H1 (cell line): ENCODE measurements around the gene PLXNA3. TPM values are rescaled to one million over a fixed set of nuclear protein-coding genes. Genes with fewer than 3 reads are reported as not detected.

Experiments used
- CTCF ChIA-PET: fragments of 300-600 bp; sonication (Branson Sonifier 250); formaldehyde crosslinking; loops from one replicate; lab custom pipeline; 2021; ENCODE audit not compliant: partially characterized antibody; lab: Charles Lee
- POLR2A ChIA-PET: fragments of 300-600 bp; sonication (Branson Sonifier 250); formaldehyde crosslinking; loops from one replicate; lab custom pipeline; 2021; ENCODE audit warnings: inconsistent platforms; ENCODE audit not compliant: partially characterized antibody; lab: Charles Lee
- DNase-seq, 2 experiments: peaks; one replicate each; pipeline versions ENCODE4 v3.0.0 to v3.0.0-alpha.2; 2010 to 2022; ENCODE audit warnings: low spot score in 2 of 2, low read depth in 1 of 2, mixed read lengths in 1 of 2
- FAIRE-seq: peaks from 2 replicates; lab custom pipeline; 2011; peaks lifted over from hg19 to GRCh38; lab: Jason Lieb, UNC
- H2AFZ ChIP-seq: 2 replicates; pipeline ENCODE4 v1.8.1; 2012; ENCODE audit warnings: low read length, inconsistent platforms
- H2AK5ac ChIP-seq: 2 replicates; pipeline ENCODE4 v1.6.1; 2013; ENCODE audit warnings: low read depth, low read length
- H2BK120ac ChIP-seq: replicated peaks from 2 replicates; pipeline ENCODE3; 2013; ENCODE audit warnings: low read depth, low read length, inconsistent platforms
- H2BK12ac ChIP-seq: 2 replicates; pipeline ENCODE4 v1.6.1; 2013; ENCODE audit warnings: low read depth, low read length
- H2BK15ac ChIP-seq: 2 replicates; pipeline ENCODE4 v1.6.1; 2013; ENCODE audit warnings: low read length
- H2BK20ac ChIP-seq: 2 replicates; pipeline ENCODE4 v1.6.1; 2013; ENCODE audit warnings: low read length
- H2BK5ac ChIP-seq: 2 replicates; pipeline ENCODE4 v1.6.1; 2013; ENCODE audit warnings: low read depth, low read length
- H3K14ac ChIP-seq: 2 replicates; pipeline ENCODE4 v1.6.1; 2013; ENCODE audit warnings: inconsistent platforms; ENCODE audit not compliant: insufficient read length
- H3K18ac ChIP-seq: 2 replicates; pipeline ENCODE4 v1.6.1; 2013; ENCODE audit warnings: low read length; ENCODE audit errors: extremely low read depth
- H3K23ac ChIP-seq: 2 replicates; pipeline ENCODE4 v1.6.1; 2013; ENCODE audit warnings: inconsistent platforms; ENCODE audit not compliant: insufficient read length
- H3K23me2 ChIP-seq: 2 replicates; pipeline ENCODE4 v1.6.1; 2013; ENCODE audit warnings: low read depth, low read length
- H3K27ac ChIP-seq: 2 replicates; pipeline ENCODE4 v1.6.1; 2011; ENCODE audit warnings: low read depth, low read length, inconsistent platforms
- H3K27me3 ChIP-seq, 4 experiments: replicated peaks in 1 of 4; 1 replicate in 1 of 4; 2 replicates in 3 of 4; pipeline versions ENCODE4 v1.6.1 to v1.8.1; 2011 to 2013; ENCODE audit warnings: low read length in 3 of 4, mild to moderate bottlenecking in 3 of 4, inconsistent platforms in 2 of 4, mixed read lengths in 2 of 4, moderate library complexity in 1 of 4; ENCODE audit not compliant: control insufficient read depth in 3 of 4, insufficient read depth in 3 of 4; ENCODE audit errors: extremely low read depth in 1 of 4
- H3K36me3 ChIP-seq, 4 experiments: 2 replicates each; pipeline versions ENCODE4 v1.6.1 to v1.8.1; 2011 to 2013; ENCODE audit warnings: mild to moderate bottlenecking in 4 of 4, low read length in 3 of 4, moderate library complexity in 2 of 4, control low read depth in 1 of 4, inconsistent platforms in 1 of 4; ENCODE audit not compliant: insufficient read depth in 4 of 4, control insufficient read depth in 2 of 4
- H3K4ac ChIP-seq: replicated peaks from 2 replicates; pipeline ENCODE3; 2013; ENCODE audit warnings: low read length, low read depth, mixed read lengths, inconsistent platforms; ENCODE audit not compliant: insufficient read length
- H3K4me1 ChIP-seq, 4 experiments: replicated peaks in 1 of 4; 1 replicate in 1 of 4; 2 replicates in 3 of 4; pipeline versions ENCODE4 v1.6.1 to v1.8.1; 2011 to 2013; ENCODE audit warnings: low read length in 3 of 4, inconsistent platforms in 2 of 4, mixed read lengths in 1 of 4; ENCODE audit not compliant: insufficient read depth in 4 of 4, control insufficient read depth in 3 of 4
- H3K4me2 ChIP-seq, 2 experiments: 2 replicates each; pipeline versions ENCODE4 v1.6.1 to v1.8.1; 2011 to 2013; ENCODE audit warnings: low read depth in 2 of 2, low read length in 2 of 2, control low read depth in 1 of 2, inconsistent platforms in 1 of 2, mild to moderate bottlenecking in 1 of 2; ENCODE audit not compliant: insufficient read depth in 1 of 2
- H3K4me3 ChIP-seq, 4 experiments: fragments of 200-600, 300-600 bp in 1 of 4; sonication (generic), shearing (Covaris generic), sonication (Bioruptor Twin) in 1 of 4; 2 replicates each; pipeline versions ENCODE4 v1.5.1 to v1.8.1; 2011 to 2016; ENCODE audit warnings: low read length in 4 of 4, low read depth in 3 of 4, control low read depth in 2 of 4, inconsistent platforms in 2 of 4, mild to moderate bottlenecking in 2 of 4, mixed read lengths in 1 of 4, moderate library complexity in 1 of 4; ENCODE audit not compliant: insufficient read depth in 2 of 4; ENCODE audit errors: extremely low read depth in 1 of 4
- H3K56ac ChIP-seq: replicated peaks from 2 replicates; pipeline ENCODE3; 2013; ENCODE audit warnings: low read depth, mild to moderate bottlenecking, mixed read lengths, low read length, inconsistent platforms; ENCODE audit not compliant: insufficient read length
- H3K79me1 ChIP-seq: 2 replicates; pipeline ENCODE4 v1.6.1; 2013; ENCODE audit warnings: low read depth, low read length, control low read depth
- H3K79me2 ChIP-seq, 2 experiments: 2 replicates each; pipeline versions ENCODE4 v1.6.1 to v1.8.1; 2012 to 2013; ENCODE audit warnings: low read length in 2 of 2, mild to moderate bottlenecking in 2 of 2, inconsistent platforms in 1 of 2; ENCODE audit not compliant: insufficient read depth in 2 of 2, control insufficient read depth in 1 of 2
- H3K9ac ChIP-seq, 4 experiments: replicated peaks in 1 of 4; 1 replicate in 1 of 4; 2 replicates in 3 of 4; pipeline versions ENCODE4 v1.6.1 to v1.8.1; 2011 to 2013; ENCODE audit warnings: low read depth in 3 of 4, low read length in 3 of 4, control low read depth in 2 of 4, mild to moderate bottlenecking in 2 of 4, moderate library complexity in 2 of 4, inconsistent platforms in 1 of 4; ENCODE audit errors: extremely low read depth in 1 of 4
- H3K9me3 ChIP-seq, 2 experiments: 2 replicates each; pipeline versions ENCODE4 v1.6.1 to v1.8.1; 2012 to 2013; ENCODE audit warnings: mild to moderate bottlenecking in 2 of 2, moderate library complexity in 2 of 2, control low read depth in 1 of 2, inconsistent platforms in 1 of 2, low read depth in 1 of 2, low read length in 1 of 2, mixed read lengths in 1 of 2; ENCODE audit not compliant: insufficient read depth in 2 of 2
- H4K20me1 ChIP-seq, 2 experiments: replicated peaks in 1 of 2; 2 replicates each; pipeline versions ENCODE3 to v1.8.1; 2011 to 2013; ENCODE audit warnings: inconsistent platforms in 2 of 2, low read length in 2 of 2, mild to moderate bottlenecking in 1 of 2; ENCODE audit not compliant: insufficient read depth in 2 of 2, control insufficient read depth in 1 of 2
- H4K5ac ChIP-seq: 2 replicates; pipeline ENCODE4 v1.6.1; 2013; ENCODE audit warnings: low read length, low read depth, mixed read lengths, inconsistent platforms; ENCODE audit not compliant: insufficient read length
- H4K8ac ChIP-seq: 2 replicates; pipeline ENCODE4 v1.8.0; 2013; ENCODE audit warnings: mild to moderate bottlenecking, moderate library complexity, low read length, inconsistent platforms; ENCODE audit not compliant: insufficient read depth; ENCODE audit errors: extremely low read depth
- H4K91ac ChIP-seq: replicated peaks from 2 replicates; pipeline ENCODE3; 2013; ENCODE audit warnings: low read length, mixed read lengths, inconsistent platforms; ENCODE audit not compliant: insufficient read length
- CBX8 ChIP-seq: fragments of 300-800, 300-1000 bp; sonication (generic); IDR thresholded peaks from 2 replicates; pipeline ENCODE4 v1.7.1; 2016; ENCODE audit warnings: low read depth, low read length, borderline replicate concordance
- CHD2 ChIP-seq: IDR thresholded peaks from 2 replicates; pipeline ENCODE4 v1.6.1; 2012; ENCODE audit warnings: low read length, improper control_type of control experiment
- EZH2 ChIP-seq: fragments of 200-600 bp; sonication (generic); IDR thresholded peaks from 2 replicates; pipeline ENCODE4 v1.7.1; 2012; ENCODE audit warnings: low read depth, mild to moderate bottlenecking, moderate library complexity, low read length, inconsistent platforms; ENCODE audit not compliant: severe bottlenecking
- NRF1 ChIP-seq: IDR thresholded peaks from 2 replicates; pipeline ENCODE4 v1.6.1; 2011; ENCODE audit warnings: mild to moderate bottlenecking, low read depth, low read length, improper control_type of control experiment
- RBBP5 ChIP-seq: IDR thresholded peaks from 2 replicates; pipeline ENCODE4 v1.7.1; 2012; ENCODE audit warnings: low read depth, mild to moderate bottlenecking, inconsistent platforms, low read length, moderate library complexity, borderline replicate concordance
- RFX5 ChIP-seq: IDR thresholded peaks from 2 replicates; pipeline ENCODE4 v1.6.1; 2011; ENCODE audit warnings: low read depth, low read length, improper control_type of control experiment, borderline replicate concordance
- SRF ChIP-seq: IDR thresholded peaks from 2 replicates; pipeline ENCODE4 v1.6.1; 2011; ENCODE audit warnings: mild to moderate bottlenecking, low read depth, low read length, moderate library complexity
- WGBS, 2 experiments: shearing (Covaris generic) in 1 of 2; methylation state at CpG; one replicate each; pipeline versions ENCODE4 v1.1.6 to v1.1.7; 2013 to 2015; ENCODE audit warnings: low lambda C conversion rate in 2 of 2, mixed read lengths in 2 of 2, inconsistent platforms in 1 of 2, low coverage in 1 of 2, missing lambda C conversion rate in 1 of 2; ENCODE audit not compliant: insufficient replicate concordance in 2 of 2, insufficient coverage in 1 of 2, insufficient read length in 1 of 2; ENCODE audit errors: extremely low coverage in 1 of 2, missing lambda C conversion rate in 1 of 2; 5-methylcytosine and 5-hydroxymethylcytosine counted together
- polyA plus RNA-seq, 7 experiments: library from polyadenylated mRNA; depleted of rRNA in 3 of 7; stranded (reverse) in 5 of 7; unstranded in 2 of 7; fragments of >200 nt in 5 of 7; fragments of 200-250 nt in 2 of 7; gene quantifications; 1 replicate in 5 of 7; 2 replicates in 1 of 7; 4 replicates in 1 of 7; pipeline versions ENCODE4 v1.2.1 to v1.2.3, GENCODE V29; 2011 to 2013; ENCODE audit warnings: missing spikeins in 2 of 7, mixed read lengths in 2 of 7
- total RNA-seq: library from RNA; stranded (reverse); fragmentation: NEBNext Ultra II Directional; extraction: Animal tissue kit (Norgen Biotek cat#: 25700); gene quantifications from 2 replicates; pipeline ENCODE4 v1.2.1, GENCODE V29; 2021

PLXNA3 gene
- total and polyA plus RNA-seq, 2 of the 8 experiments (the other 6 are each of a cell fraction or from before 2014, with no cell fraction given) = 10.7 to 18.2 TPM

GRCh38 chrX:154430479-154430878 lies 27.6 kb upstream of the PLXNA3 start:
- no peak overlapping the region for H3K27ac ChIP-seq
- no peak overlapping the region for H3K9ac ChIP-seq
- no peak overlapping the region for H2AK5ac ChIP-seq
- no peak overlapping the region for H2BK12ac ChIP-seq
- H4K91ac ChIP-seq = no peak overlapping the region
- no peak overlapping the region for H3K18ac ChIP-seq
- H2AFZ ChIP-seq = no peak overlapping the region
- DNase-seq = no peak
- H3K4me2 ChIP-seq = no peak overlapping the region; a peak in 1 of 4 replicates
- no peak overlapping the region for H3K4ac ChIP-seq
- H4K8ac ChIP-seq = no peak overlapping the region
- H3K56ac ChIP-seq = no peak overlapping the region
- no peaks in the 10 kb centered on the region for H3K27me3 ChIP-seq
- peaks cover 0 to 4% of the 10 kb centered on the region in 2 experiments for H4K20me1 ChIP-seq
- H3K14ac ChIP-seq = no peak overlapping the region
- no peak overlapping the region for H3K23ac ChIP-seq
- no peak overlapping the region for H2BK20ac ChIP-seq
- H3K79me1 ChIP-seq = no peaks in the 10 kb centered on the region
- no peak for FAIRE-seq
- no peaks in the 10 kb centered on the region for H3K4me1 ChIP-seq
- ChIA-PET POLR2A (interaction anchor here (0.9 to 2.0 kb wide), 3 partner anchors 16 to 33 kb away, joined by 3 to 7 read pairs (median 4); partner anchors contain the start of genes DNASE1L1 and RPL10), CTCF (interaction anchor here (0.6 to 1.9 kb wide), 6 partner anchors 9 to 76 kb away, joined by 3 to 7 read pairs (median 4); no protein-coding TSS in a partner anchor)
- peaks cover 4% of the 10 kb centered on the region; the same call in 1 of the 2 replicates for H3K23me2 ChIP-seq
- H3K79me2 ChIP-seq = peaks cover 3 to 9% of the 10 kb centered on the region in 2 experiments; a peak in 2 of 4 replicates
- no peak overlapping the region for H2BK5ac ChIP-seq
- no peak overlapping the region for H4K5ac ChIP-seq
- peaks cover 0 to 11% (median 7%) of the 10 kb centered on the region in 4 experiments; a peak in 5 of 8 replicates for H3K36me3 ChIP-seq
- no peak overlapping the region for H2BK15ac ChIP-seq
- H3K4me3 ChIP-seq = no peak overlapping the region
- TF ChIP-seq SRF (no peak), RFX5 (no peak), NRF1 (no peak), RBBP5 (no peak), CBX8 (no peak), EZH2 (no peak), CHD2 (no peak)
- TF ChIP-seq, all 59 proteins: peak for 0
- Histone ChIP-seq H3K9me3 (no peaks in the 10 kb centered on the region), H2BK120ac (no peak overlapping the region)
- WGBS, 2 experiments = 80% methylated on average over 6 of the region's 6 CpGs; no CpG with 5 or more reads in 1 of the 2 experiments
